ENCODE results near the gene ELANE.

GRCh38 chr19:803099-803561 lies 49.0 kb upstream of the ELANE start:
- TF ChIP-seq CTCF (IDR thresholded peaks at IDR 0.05), result no peak
- no peak for TF ChIP-seq POLR2A (IDR thresholded peaks at IDR 0.05)
